ENCODE results near the gene THSD4.
"Not testable (repeated sequence)": the region's sequence is repeated elsewhere in the genome, so short reads cannot be mapped to it uniquely, and the experiment has no call there.

The THSD4 gene

DNA sequence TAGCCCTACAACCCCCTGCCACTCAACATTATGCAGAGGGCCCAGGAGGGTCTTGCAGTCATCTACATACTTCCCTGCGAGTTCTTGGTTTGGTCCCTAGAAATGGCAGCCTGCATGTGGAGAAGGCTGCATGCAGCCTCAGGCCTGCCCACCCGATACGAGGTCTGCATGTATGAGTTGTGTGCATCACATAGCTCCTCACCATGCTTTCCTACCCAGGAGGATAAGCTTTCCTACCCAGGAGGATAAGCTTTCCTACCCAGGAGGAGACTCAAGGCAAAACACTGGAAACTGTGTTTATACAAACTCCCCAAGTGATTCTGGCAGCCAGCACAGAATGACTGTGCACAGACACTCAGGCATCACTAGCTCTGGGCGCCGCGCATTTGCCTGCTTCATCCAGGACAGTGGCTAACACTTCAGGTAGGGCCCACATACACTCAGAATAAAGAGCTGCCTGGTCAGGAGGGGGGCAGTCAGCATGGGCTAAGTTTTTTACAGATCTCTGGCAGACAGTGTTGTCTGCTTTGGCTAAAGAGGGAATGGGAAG is 187.7 kb downstream of the THSD4 start:
- no peak for DNase-seq

- DNase-seq = no peak
Observed at GRCh38 chr15:71303977-71304376, 188.7 kb downstream of the THSD4 start.

- DNase-seq = no peak
Observed at GRCh38 chr15:71304681-71305080, 189.4 kb downstream of the THSD4 start.

GRCh38 chr15:71306538-71306937 is 191.3 kb downstream of the THSD4 start:
- DNase-seq = no peak

- DNase-seq = no peak
Observed at GRCh38 chr15:71312194-71312708, 197.0 kb downstream of the THSD4 start.

GRCh38 chr15:71312731-71313460 is 197.6 kb downstream of the THSD4 start:
- DNase-seq = no peak

- no peak for DNase-seq
Observed at GRCh38 chr15:71313806-71314205, 198.5 kb downstream of the THSD4 start.

- DNase-seq = no peak
Observed at GRCh38 chr15:71314956-71315537, 199.8 kb downstream of the THSD4 start.

GRCh38 chr15:71316911-71317310 is 201.6 kb downstream of the THSD4 start:
- no peak for DNase-seq

GRCh38 chr15:71319424-71319823 is 204.2 kb downstream of the THSD4 start:
- DNase-seq = not testable (repeated sequence)

DNA sequence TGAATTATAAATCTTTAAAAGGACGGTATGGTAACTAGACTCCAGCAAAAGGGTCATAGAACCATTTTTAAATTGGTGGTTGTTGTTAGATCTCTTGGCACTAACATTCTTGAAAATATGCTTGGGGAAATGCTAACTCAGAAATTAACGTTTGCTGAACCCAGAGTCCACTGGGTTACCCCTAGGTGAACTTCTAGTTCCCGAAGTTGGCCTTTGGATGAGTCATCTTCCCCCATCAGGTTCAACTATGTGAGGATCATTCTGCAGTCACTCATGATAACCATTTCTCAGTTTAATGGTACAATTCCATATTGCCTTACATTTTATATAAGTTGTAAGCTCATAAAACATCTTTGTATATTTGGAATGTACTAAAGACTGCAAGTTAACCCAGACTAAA is 204.7 kb downstream of the THSD4 start:
- DNase-seq = no peak

DNA sequence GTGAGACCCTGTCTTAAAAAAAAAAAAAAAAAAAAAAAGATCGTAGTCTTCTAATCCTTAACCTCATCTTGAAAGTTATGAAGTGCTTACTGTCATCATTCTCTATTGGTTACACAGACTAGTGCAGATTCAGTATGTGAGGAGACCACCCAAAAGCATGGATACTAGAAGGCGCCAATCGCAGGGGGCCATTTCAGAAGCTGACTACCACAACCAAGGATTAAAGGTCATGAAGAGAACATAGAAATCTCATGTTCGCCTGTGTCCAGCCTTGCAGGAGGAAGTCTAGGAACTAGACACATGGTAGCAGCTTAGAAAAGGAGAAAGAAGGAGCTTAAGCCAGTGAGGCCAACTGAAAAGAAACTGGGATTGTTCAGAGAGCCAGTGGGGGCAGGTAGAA is 207.8 kb downstream of the THSD4 start:
- no peak for DNase-seq

DNA sequence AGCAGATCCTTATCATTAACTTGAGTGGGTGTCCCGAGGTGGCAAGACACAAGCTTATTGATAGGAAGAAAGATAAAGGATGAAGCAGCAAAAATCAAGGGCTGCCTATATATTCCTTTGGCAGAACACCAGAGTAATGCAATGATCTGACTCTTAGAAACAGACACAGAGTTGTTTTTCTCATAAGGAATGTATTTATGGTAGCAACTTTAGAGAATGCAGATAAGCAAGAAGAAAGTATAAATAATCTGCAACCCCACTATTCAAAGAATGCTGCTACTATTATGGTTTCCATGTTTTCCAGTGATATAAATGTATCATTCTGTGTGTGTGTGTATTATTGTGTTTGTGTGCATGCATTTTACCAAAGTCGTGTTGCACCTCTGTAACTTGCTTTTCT is 208.3 kb downstream of the THSD4 start:
- DNase-seq = no peak

DNA sequence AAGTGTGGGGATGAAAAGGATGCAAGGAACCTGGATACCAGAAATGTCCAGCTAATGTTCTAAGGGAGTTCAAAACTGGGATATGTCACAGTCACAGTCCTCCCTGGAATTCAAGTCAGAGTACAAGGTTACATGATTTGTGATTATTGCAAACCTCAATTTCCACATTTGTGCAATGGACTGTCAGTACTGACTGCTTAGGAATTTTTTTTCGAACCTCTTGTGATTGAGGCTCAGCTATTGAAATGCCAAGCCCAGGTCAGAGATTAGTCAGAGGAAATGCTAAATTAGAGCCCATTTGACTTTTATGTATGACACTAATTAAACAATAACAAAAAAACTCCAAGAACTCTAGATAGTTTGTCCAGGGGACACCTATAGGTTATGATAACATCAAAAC is 210.2 kb downstream of the THSD4 start:
- DNase-seq = no peak

DNA sequence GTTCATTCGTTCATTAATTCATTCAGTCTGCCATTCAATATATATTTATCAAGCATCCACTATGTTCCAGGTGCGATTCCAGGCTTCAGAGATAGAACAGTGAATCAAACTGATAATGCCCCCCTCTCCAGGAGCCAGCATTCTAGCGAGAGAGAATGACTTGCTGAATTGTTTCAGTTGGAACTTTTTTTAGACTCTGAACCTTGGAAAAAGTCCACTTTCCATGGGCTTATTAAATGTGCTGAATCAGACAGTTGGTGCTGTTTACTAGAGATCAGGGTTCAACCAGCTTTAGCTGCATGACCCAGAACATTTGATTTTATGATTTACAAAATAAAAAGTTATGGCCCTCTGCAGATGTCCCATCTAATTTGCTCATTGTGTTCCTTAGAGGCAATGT is 213.2 kb downstream of the THSD4 start:
- DNase-seq = no peak

DNA sequence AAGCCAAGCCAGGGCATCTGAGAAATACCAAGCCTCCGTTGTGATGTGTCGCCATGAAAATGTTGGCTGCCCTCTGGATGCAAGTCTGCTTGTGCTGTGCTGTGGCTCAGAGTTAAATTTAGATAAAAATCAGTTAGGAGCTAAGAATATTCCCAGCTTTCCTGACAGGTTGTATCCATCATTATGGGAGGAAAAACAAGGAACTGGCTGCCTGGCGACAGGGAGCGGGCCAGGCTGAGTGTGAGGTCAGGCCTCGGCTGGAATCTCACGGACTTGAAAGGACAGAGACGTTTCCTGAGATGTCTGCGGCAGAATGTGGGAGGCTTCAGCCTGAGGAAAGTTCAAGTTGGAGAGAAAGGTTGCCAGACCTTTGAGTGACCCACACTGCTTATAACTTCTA is 213.8 kb downstream of the THSD4 start:
- DNase-seq = no peak

DNA sequence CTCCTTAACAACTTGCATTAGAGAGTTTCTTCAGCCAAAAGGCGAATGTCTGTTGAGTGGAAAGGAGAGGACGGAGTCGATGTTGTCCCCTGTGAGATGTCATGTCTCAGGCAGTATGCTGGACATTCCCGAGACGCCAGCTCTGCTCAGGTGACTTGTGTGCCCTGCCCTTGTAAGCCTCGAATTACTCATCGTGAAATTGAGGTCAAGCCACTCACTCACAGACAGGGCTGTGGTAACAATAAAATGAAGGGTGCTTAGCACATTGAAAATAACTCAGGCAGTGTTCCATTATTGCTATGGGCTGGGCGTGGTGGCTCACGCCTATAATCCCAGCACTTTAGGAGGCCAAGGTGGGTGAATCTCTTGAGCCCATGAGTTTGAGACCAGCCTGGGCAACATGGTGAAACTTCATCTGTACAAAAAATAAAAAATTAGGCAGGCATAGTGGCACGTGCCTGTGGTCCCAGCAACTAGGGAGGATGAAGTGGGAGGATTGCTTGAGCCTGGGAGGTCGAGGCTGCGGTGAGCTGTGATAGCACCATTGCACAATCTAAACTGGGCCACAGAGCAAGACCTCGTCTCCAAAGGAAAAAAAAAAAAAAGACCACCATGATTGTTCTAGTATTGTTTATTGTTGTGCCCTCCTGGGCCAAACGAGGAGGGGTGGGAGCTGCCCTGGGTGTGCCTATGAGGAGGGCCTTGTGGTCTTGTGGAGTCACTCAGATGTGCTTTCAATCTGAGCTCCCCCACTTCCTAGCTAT is 214.4 kb downstream of the THSD4 start:
- no peak for DNase-seq

- no peak for DNase-seq
Observed at GRCh38 chr15:71330638-71331162, 215.4 kb downstream of the THSD4 start.

DNA sequence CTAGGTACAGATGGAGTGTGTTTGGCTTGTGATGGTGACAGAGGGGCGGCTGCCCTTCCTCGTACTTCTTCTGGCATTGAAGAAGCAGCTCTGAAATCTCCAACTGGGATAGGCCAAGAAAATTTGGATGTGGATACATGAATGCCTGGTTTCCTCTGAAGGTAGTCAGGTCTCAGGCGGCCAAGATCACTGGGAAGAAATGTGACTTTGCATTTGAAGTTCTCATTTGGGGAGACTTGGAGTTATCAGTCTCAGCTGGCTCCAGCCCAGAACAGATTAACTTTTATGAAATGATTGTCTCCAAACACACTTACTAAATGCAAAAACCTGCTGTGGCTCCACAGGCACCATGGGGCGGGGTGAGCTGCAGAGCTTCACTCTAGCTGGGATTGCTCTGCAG is 215.9 kb downstream of the THSD4 start:
- no peak for DNase-seq

DNA sequence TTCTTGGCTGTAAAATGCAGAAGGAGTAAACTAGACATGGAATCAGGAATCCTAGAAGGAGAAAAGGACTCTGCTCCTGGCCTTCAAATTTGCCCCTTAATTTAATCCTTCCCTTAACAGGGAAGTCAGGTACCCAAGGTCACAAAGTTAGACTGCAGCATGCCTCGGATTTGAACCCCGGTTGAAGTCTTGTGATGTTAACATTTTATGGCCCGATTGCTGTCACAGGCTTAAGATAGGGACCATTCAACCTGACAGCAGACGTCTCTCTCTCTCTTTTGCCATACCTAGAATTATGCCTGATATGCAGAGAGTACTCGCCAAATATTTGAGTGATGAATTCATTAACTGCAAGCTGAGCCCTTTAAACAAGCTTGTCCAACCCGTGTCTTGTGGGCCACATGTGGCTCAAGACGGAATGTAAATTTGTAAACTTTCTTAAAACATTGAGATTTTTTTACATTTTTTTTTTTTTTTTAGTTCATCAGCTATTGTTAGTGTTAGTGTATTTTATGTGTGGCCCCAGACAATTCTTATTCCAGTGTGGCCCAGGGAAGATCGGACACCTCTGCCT is 217.2 kb downstream of the THSD4 start:
- no peak for DNase-seq

DNA sequence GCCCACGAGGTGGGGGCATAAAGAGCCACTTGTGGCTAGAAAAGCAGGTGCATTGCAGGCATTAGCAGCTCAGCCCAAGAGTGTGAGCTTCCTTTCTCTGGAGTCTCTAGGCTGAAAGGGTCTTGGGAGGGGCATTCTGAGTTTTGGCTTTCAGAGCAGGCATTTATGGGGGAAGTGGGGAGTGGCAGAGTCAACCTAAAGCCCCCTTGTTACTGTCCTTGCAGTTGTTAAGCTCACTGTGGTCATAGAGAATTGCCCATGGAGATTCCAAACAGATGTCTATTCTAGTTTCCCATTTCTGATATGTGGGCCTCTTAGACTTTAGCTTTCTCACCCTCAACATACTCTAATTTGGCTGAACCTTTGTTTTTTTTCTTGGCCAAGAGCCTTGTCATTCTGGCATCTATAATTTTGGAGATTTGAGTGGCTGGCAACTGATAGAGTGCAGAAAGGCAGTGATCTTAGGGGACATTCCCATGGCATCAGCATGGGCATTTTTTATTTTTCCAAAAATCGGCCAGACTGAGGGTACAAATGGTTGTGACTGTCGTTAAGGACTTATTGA is 217.9 kb downstream of the THSD4 start:
- no peak for DNase-seq

- no peak for DNase-seq
Observed at GRCh38 chr15:71333839-71334238, 218.6 kb downstream of the THSD4 start.

DNA sequence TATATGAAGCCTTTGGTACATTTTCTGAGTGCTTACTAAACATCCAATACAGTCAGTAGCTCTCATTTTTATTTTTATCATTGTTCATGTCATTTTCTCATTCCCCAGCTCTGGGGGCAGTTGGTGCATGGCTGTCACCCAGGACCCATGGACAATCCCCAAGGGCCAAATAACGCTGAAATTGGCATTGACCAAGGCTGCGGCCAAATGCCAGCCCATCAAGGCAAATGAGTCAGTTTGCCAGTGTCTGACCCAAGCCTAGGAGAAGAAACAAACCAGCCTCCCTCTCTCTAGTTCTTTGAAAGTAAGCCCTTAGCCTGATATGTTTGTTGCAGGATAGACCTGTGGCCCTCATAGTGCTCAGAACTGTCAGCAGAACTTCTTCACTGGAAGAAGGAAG is 219.2 kb downstream of the THSD4 start:
- no peak for DNase-seq
